HEK293T (cell line): ENCODE data around the gene TTC9.

ENCODE experiments used
- ELF4 ChIP-seq: fragments of 450-650 bp; IDR thresholded peaks from 2 replicates; pipeline ENCODE4 v1.6.1; 2017; ENCODE audit warnings: antibody characterized with exemption
- FOXM1 ChIP-seq: fragments of 450-650 bp; IDR thresholded peaks from 2 replicates; pipeline ENCODE4 v1.6.1; 2017; ENCODE audit warnings: mild to moderate bottlenecking, borderline replicate concordance
- HDGF ChIP-seq: fragments of 450-650 bp; IDR thresholded peaks from 2 replicates; pipeline ENCODE4 v1.6.1; 2017; ENCODE audit warnings: antibody characterized with exemption, borderline replicate concordance
- NFRKB ChIP-seq: fragments of 450-650 bp; IDR thresholded peaks from 2 replicates; pipeline ENCODE4 v1.6.1; 2016; ENCODE audit warnings: mild to moderate bottlenecking, moderate library complexity
- PKNOX1 ChIP-seq: fragments of 450-650 bp; IDR thresholded peaks from 2 replicates; pipeline ENCODE4 v1.6.1; 2016
- SP1 ChIP-seq: fragments of 450-650 bp; IDR thresholded peaks from 2 replicates; pipeline ENCODE4 v1.6.1; 2017

GRCh38 chr14:70653662-70654061 lies 11.9 kb downstream of the TTC9 start:
- TF ChIP-seq FOXM1, result no peak
- TF ChIP-seq ELF4, result no peak
- TF ChIP-seq HDGF, result no peak
- TF ChIP-seq NFRKB, result no peak
- no peak for TF ChIP-seq PKNOX1
- TF ChIP-seq SP1, result no peak
